ENCODE data around the gene TSPAN18.

- TF ChIP-seq, protein P1, sequence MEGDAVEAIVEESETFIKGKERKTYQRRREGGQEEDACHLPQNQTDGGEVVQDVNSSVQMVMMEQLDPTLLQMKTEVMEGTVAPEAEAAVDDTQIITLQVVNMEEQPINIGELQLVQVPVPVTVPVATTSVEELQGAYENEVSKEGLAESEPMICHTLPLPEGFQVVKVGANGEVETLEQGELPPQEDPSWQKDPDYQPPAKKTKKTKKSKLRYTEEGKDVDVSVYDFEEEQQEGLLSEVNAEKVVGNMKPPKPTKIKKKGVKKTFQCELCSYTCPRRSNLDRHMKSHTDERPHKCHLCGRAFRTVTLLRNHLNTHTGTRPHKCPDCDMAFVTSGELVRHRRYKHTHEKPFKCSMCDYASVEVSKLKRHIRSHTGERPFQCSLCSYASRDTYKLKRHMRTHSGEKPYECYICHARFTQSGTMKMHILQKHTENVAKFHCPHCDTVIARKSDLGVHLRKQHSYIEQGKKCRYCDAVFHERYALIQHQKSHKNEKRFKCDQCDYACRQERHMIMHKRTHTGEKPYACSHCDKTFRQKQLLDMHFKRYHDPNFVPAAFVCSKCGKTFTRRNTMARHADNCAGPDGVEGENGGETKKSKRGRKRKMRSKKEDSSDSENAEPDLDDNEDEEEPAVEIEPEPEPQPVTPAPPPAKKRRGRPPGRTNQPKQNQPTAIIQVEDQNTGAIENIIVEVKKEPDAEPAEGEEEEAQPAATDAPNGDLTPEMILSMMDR (IDR thresholded peaks at IDR 0.05; ENCODE audit: poor library complexity), result no peak
- TF ChIP-seq EZH2 (IDR thresholded peaks at IDR 0.05; ENCODE audit: borderline replicate concordance), result no peak
- no peak for TF ChIP-seq EZH2phosphoT487 (IDR thresholded peaks at IDR 0.05; ENCODE audit: low read depth, severe bottlenecking, unreplicated experiment)
These were observed 91.3 kb downstream of the TSPAN18 start for GRCh38 chr11:44818110-44818509.
